CD4-positive, alpha-beta T cell treated with Interleukin-17A for 1 hour (primary cell): ENCODE data around the gene GRHL3.

Source experiments
- DNase-seq: peaks from one replicate; pipeline ENCODE4 v3.0.0-alpha.2; 2020

Gene GRHL3

DNA sequence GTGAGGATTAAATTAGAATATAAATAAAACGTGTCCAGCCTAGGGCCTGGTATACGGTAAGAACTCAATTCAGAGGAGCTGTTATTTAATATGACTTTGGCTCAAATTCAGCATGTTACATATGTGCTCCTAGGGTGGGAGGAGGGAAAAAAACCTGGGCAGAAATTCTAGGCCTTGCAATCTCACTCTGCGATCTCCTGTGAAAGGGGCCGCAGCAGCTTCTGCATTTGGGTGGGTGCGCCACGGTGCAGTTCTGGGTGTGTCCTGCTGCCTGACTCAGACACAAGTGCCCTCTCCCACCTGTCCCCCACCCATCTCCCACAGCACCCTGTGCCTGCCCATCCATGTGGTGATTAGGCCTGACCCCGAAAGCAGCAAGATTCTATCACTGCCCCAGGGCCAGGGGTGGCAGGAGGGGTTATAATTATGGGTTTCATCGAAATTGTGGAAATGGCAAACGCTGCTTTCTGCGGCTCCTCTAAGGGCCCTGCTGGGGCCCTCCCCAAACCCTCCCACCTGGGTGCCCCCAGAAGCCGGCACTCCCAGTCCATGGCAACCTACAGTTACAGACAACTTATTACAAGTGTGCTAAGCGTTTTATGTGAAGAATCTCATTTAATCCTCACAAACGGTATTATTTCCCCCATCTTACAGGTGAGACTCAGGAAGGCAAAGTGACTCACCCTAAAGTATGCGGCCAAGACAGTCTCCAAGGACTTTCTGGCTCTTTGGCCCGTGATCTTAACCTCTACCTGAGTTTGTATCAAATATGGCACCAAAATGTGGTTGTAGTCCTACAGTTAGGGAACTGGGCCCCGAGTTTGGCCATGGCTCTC, 25.5 kb upstream of the GRHL3 start:
- DNase-seq: no peak

GRCh38 chr1:24294228-24294672, 24.9 kb upstream of the GRHL3 start:
- DNase-seq: no peak

DNA sequence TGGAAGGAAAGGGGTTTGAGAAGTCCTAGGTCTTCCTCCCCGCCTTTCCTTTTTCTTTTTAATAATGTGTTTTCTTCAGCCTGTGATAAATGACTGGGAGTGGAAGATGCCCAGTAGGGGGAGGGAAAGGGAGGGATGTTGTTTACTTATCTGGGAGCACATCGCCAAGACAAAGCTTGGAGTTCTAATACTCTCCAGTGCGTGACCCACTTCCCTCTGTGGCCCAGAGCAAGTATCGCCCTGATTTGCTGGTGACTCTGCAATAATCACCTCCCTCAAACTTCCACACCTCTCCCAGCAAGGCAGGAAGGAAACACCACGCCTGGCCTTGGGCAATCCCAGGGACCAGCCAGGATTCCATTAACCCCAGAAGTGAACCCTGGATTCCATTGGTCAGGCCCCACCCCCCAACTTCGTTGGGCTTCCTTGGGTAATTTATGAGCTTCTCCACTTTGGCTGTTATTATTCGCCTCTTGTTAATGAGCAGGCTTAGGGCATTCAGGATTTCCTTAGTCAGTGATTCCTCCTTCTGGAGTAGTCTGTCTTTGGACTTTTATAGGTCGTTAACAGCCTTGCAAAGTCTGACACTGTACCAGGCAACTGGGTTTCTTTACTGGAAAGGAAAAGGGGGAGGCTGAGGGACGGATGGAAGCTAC, 24.3 kb upstream of the GRHL3 start:
- DNase-seq: no peak

DNA sequence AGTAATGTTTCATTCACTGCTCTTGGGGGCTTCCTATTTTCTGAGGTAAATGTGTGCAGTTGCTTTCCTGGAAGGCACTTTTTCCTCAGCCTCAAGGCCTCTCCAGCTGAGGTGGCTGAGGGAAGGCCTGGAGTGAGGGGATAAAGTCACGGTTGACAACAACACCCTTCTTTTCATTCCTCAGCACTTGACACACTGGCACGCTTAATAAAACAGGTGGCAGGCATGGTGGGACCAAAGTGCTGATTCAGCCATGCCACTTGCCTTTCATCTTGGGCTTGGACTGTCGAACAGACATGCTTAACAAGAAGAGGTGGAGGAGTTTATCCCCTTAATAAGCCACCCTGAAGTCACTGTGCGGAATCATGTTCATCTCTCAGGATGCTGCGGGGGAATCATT, 23.6 kb upstream of the GRHL3 start:
- no peak for DNase-seq

DNA sequence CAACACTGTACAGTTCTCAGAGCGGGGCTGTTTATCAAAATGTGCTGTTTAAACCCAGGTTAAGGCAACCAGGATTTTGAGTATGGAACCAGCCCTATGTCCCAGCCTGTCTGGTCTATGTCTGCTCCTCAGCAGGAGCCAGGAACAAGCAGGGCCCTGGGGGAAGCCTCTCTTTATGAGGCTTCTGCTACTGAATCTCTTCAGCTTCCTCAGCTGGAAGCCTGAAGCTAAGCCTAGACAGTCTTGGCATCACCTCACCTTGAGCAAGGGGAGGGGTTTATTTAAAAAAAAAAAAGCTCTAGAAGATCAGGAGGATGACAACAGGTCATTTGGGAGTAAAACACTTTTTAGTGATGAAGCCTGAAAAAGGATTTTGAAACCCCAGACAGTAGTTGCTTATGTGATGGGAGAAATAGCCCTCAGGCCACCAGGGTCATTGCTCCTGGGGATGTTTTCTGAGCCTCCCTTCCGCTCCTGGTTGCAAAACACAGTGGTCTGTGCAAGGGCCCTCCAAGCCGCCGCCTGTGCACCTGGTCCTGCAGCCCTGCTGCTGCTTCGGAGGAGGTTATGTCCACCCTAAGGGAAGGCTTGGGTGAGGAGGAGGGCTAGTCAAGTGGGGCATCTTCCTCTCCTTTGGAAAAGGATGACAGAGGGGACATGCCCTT, 21.8 kb upstream of the GRHL3 start:
- DNase-seq: no peak

- no peak for DNase-seq
Observed at GRCh38 chr1:24297852-24298232, 21.3 kb upstream of the GRHL3 start.

GRCh38 chr1:24298606-24299005, 20.6 kb upstream of the GRHL3 start:
- no peak for DNase-seq

DNA sequence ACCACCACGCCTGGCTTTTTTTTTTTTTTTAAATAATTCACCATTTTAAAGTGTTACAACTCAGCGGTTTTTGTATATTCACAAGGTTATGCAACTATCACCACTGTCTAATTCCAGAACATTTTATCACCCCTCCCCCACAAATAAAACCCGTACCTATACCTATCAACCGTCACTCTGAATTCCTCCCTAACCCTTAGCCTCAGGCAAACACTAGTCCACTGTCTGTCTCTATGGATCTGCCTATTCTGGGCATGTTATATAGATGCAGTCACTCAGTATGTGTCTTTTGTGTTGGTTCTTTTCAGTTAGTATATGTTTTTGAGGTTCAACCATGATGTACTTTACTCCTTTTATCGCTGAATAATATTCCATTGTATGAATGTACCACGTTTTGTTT, 19.3 kb upstream of the GRHL3 start:
- DNase-seq: no peak

- no peak for DNase-seq
Observed at GRCh38 chr1:24300971-24301784, 18.0 kb upstream of the GRHL3 start.

DNA sequence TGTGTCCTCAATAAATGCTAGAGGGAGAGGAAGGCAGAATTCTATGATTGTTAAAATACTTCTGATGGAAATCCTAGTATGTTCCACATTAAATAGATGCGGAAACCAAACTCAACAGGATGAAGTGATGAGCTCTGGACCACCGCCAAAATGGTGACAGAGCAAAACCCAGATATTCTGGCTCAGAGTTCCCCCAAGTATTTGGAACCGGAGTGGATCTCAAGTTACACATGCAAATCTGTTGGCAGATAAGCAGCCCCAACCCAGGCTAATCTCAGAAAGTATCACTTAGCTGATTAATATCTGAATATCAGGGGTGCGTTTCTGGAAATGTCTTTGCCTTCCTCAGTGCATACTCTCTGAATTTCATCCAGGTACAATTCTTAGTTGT, 17.4 kb upstream of the GRHL3 start:
- DNase-seq: no peak

DNA sequence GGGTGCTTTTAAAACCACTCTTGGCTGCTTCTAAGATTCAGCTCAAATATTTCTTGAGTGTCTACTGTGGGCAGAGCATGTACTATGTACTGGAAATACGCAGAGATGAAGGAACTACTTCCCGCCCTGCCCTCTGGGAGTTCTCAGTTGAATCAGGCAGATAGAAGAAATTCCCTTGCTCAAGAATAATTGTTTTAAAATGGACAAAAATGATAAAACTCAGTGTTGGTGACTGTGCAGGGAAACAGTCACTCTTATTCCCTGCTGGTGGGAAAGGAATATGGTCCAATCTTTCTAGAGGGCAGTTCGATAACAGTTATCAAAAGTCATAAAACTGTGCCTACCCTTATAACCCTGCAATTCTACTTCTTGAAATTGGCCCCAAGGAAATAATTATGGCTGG, 16.9 kb upstream of the GRHL3 start:
- DNase-seq: no peak

GRCh38 chr1:24303600-24303999, 15.6 kb upstream of the GRHL3 start:
- DNase-seq: no peak

- no peak for DNase-seq
Observed at GRCh38 chr1:24304763-24305162, 14.4 kb upstream of the GRHL3 start.

- no peak for DNase-seq
Observed at GRCh38 chr1:24308365-24309015, 10.7 kb upstream of the GRHL3 start.

GRCh38 chr1:24309762-24310485, 9.2 kb upstream of the GRHL3 start:
- no peak for DNase-seq

GRCh38 chr1:24311234-24311633, 7.9 kb upstream of the GRHL3 start:
- no peak for DNase-seq

DNA sequence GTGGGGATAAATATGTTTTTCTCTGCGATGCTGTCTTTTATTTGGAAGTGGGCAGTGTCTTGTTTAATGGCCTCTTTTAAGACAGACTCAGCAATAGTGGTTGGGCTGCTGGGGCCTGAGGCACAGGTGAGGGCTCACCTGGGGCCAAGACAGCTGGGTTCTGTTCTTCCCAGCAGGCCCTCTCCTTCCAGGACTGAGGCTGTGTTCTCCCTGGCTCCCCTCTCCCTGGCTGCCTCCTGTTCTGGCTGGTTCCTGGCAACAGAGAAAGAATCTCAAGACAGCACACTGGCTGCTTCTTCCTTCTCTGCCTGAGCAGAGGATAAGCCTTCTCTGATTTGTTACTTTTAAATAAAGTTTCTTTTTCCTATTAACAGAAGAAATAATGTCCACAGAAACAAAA, 7.4 kb upstream of the GRHL3 start:
- no peak for DNase-seq

GRCh38 chr1:24315391-24315790, 3.8 kb upstream of the GRHL3 start:
- no peak for DNase-seq

- DNase-seq: no peak
Observed at GRCh38 chr1:24316645-24317044, 2.5 kb upstream of the GRHL3 start.

- no peak for DNase-seq
Observed at GRCh38 chr1:24317081-24317480, 2.1 kb upstream of the GRHL3 start.

GRCh38 chr1:24317956-24318614, 1.1 kb upstream of the GRHL3 start:
- DNase-seq: no peak
